H1 (cell line): ENCODE measurements around the gene ISOC1. TPM values are rescaled to one million over a fixed set of nuclear protein-coding genes. Genes with fewer than 3 reads are reported as not detected.

Experiments used
- CTCF ChIA-PET: fragments of 300-600 bp; sonication (Branson Sonifier 250); formaldehyde crosslinking; loops from one replicate; lab custom pipeline; 2021; ENCODE audit not compliant: partially characterized antibody; lab: Charles Lee
- POLR2A ChIA-PET: fragments of 300-600 bp; sonication (Branson Sonifier 250); formaldehyde crosslinking; loops from one replicate; lab custom pipeline; 2021; ENCODE audit warnings: inconsistent platforms; ENCODE audit not compliant: partially characterized antibody; lab: Charles Lee
- DNase-seq, 2 experiments: peaks; one replicate each; pipeline versions ENCODE4 v3.0.0 to v3.0.0-alpha.2; 2010 to 2022; ENCODE audit warnings: low spot score in 2 of 2, low read depth in 1 of 2, mixed read lengths in 1 of 2
- FAIRE-seq: peaks from 2 replicates; lab custom pipeline; 2011; peaks lifted over from hg19 to GRCh38; lab: Jason Lieb, UNC
- H2AFZ ChIP-seq: 2 replicates; pipeline ENCODE4 v1.8.1; 2012; ENCODE audit warnings: low read length, inconsistent platforms
- H2AK5ac ChIP-seq: 2 replicates; pipeline ENCODE4 v1.6.1; 2013; ENCODE audit warnings: low read depth, low read length
- H2BK120ac ChIP-seq: replicated peaks from 2 replicates; pipeline ENCODE3; 2013; ENCODE audit warnings: low read depth, low read length, inconsistent platforms
- H2BK12ac ChIP-seq: 2 replicates; pipeline ENCODE4 v1.6.1; 2013; ENCODE audit warnings: low read depth, low read length
- H2BK15ac ChIP-seq: 2 replicates; pipeline ENCODE4 v1.6.1; 2013; ENCODE audit warnings: low read length
- H2BK20ac ChIP-seq: 2 replicates; pipeline ENCODE4 v1.6.1; 2013; ENCODE audit warnings: low read length
- H2BK5ac ChIP-seq: 2 replicates; pipeline ENCODE4 v1.6.1; 2013; ENCODE audit warnings: low read depth, low read length
- H3K14ac ChIP-seq: 2 replicates; pipeline ENCODE4 v1.6.1; 2013; ENCODE audit warnings: inconsistent platforms; ENCODE audit not compliant: insufficient read length
- H3K18ac ChIP-seq: 2 replicates; pipeline ENCODE4 v1.6.1; 2013; ENCODE audit warnings: low read length; ENCODE audit errors: extremely low read depth
- H3K23ac ChIP-seq: 2 replicates; pipeline ENCODE4 v1.6.1; 2013; ENCODE audit warnings: inconsistent platforms; ENCODE audit not compliant: insufficient read length
- H3K23me2 ChIP-seq: 2 replicates; pipeline ENCODE4 v1.6.1; 2013; ENCODE audit warnings: low read depth, low read length
- H3K27ac ChIP-seq: 2 replicates; pipeline ENCODE4 v1.6.1; 2011; ENCODE audit warnings: low read depth, low read length, inconsistent platforms
- H3K27me3 ChIP-seq, 4 experiments: replicated peaks in 1 of 4; 1 replicate in 1 of 4; 2 replicates in 3 of 4; pipeline versions ENCODE4 v1.6.1 to v1.8.1; 2011 to 2013; ENCODE audit warnings: low read length in 3 of 4, mild to moderate bottlenecking in 3 of 4, inconsistent platforms in 2 of 4, mixed read lengths in 2 of 4, moderate library complexity in 1 of 4; ENCODE audit not compliant: control insufficient read depth in 3 of 4, insufficient read depth in 3 of 4; ENCODE audit errors: extremely low read depth in 1 of 4
- H3K36me3 ChIP-seq, 4 experiments: 2 replicates each; pipeline versions ENCODE4 v1.6.1 to v1.8.1; 2011 to 2013; ENCODE audit warnings: mild to moderate bottlenecking in 4 of 4, low read length in 3 of 4, moderate library complexity in 2 of 4, control low read depth in 1 of 4, inconsistent platforms in 1 of 4; ENCODE audit not compliant: insufficient read depth in 4 of 4, control insufficient read depth in 2 of 4
- H3K4ac ChIP-seq: replicated peaks from 2 replicates; pipeline ENCODE3; 2013; ENCODE audit warnings: low read length, low read depth, mixed read lengths, inconsistent platforms; ENCODE audit not compliant: insufficient read length
- H3K4me1 ChIP-seq, 4 experiments: replicated peaks in 1 of 4; 1 replicate in 1 of 4; 2 replicates in 3 of 4; pipeline versions ENCODE4 v1.6.1 to v1.8.1; 2011 to 2013; ENCODE audit warnings: low read length in 3 of 4, inconsistent platforms in 2 of 4, mixed read lengths in 1 of 4; ENCODE audit not compliant: insufficient read depth in 4 of 4, control insufficient read depth in 3 of 4
- H3K4me2 ChIP-seq, 2 experiments: 2 replicates each; pipeline versions ENCODE4 v1.6.1 to v1.8.1; 2011 to 2013; ENCODE audit warnings: low read depth in 2 of 2, low read length in 2 of 2, control low read depth in 1 of 2, inconsistent platforms in 1 of 2, mild to moderate bottlenecking in 1 of 2; ENCODE audit not compliant: insufficient read depth in 1 of 2
- H3K4me3 ChIP-seq, 4 experiments: fragments of 200-600, 300-600 bp in 1 of 4; sonication (generic), shearing (Covaris generic), sonication (Bioruptor Twin) in 1 of 4; 2 replicates each; pipeline versions ENCODE4 v1.5.1 to v1.8.1; 2011 to 2016; ENCODE audit warnings: low read length in 4 of 4, low read depth in 3 of 4, control low read depth in 2 of 4, inconsistent platforms in 2 of 4, mild to moderate bottlenecking in 2 of 4, mixed read lengths in 1 of 4, moderate library complexity in 1 of 4; ENCODE audit not compliant: insufficient read depth in 2 of 4; ENCODE audit errors: extremely low read depth in 1 of 4
- H3K56ac ChIP-seq: replicated peaks from 2 replicates; pipeline ENCODE3; 2013; ENCODE audit warnings: low read depth, mild to moderate bottlenecking, mixed read lengths, low read length, inconsistent platforms; ENCODE audit not compliant: insufficient read length
- H3K79me1 ChIP-seq: 2 replicates; pipeline ENCODE4 v1.6.1; 2013; ENCODE audit warnings: low read depth, low read length, control low read depth
- H3K79me2 ChIP-seq, 2 experiments: 2 replicates each; pipeline versions ENCODE4 v1.6.1 to v1.8.1; 2012 to 2013; ENCODE audit warnings: low read length in 2 of 2, mild to moderate bottlenecking in 2 of 2, inconsistent platforms in 1 of 2; ENCODE audit not compliant: insufficient read depth in 2 of 2, control insufficient read depth in 1 of 2
- H3K9ac ChIP-seq, 4 experiments: replicated peaks in 1 of 4; 1 replicate in 1 of 4; 2 replicates in 3 of 4; pipeline versions ENCODE4 v1.6.1 to v1.8.1; 2011 to 2013; ENCODE audit warnings: low read depth in 3 of 4, low read length in 3 of 4, control low read depth in 2 of 4, mild to moderate bottlenecking in 2 of 4, moderate library complexity in 2 of 4, inconsistent platforms in 1 of 4; ENCODE audit errors: extremely low read depth in 1 of 4
- H3K9me3 ChIP-seq, 2 experiments: 2 replicates each; pipeline versions ENCODE4 v1.6.1 to v1.8.1; 2012 to 2013; ENCODE audit warnings: mild to moderate bottlenecking in 2 of 2, moderate library complexity in 2 of 2, control low read depth in 1 of 2, inconsistent platforms in 1 of 2, low read depth in 1 of 2, low read length in 1 of 2, mixed read lengths in 1 of 2; ENCODE audit not compliant: insufficient read depth in 2 of 2
- H4K20me1 ChIP-seq, 2 experiments: replicated peaks in 1 of 2; 2 replicates each; pipeline versions ENCODE3 to v1.8.1; 2011 to 2013; ENCODE audit warnings: inconsistent platforms in 2 of 2, low read length in 2 of 2, mild to moderate bottlenecking in 1 of 2; ENCODE audit not compliant: insufficient read depth in 2 of 2, control insufficient read depth in 1 of 2
- H4K5ac ChIP-seq: 2 replicates; pipeline ENCODE4 v1.6.1; 2013; ENCODE audit warnings: low read length, low read depth, mixed read lengths, inconsistent platforms; ENCODE audit not compliant: insufficient read length
- H4K8ac ChIP-seq: 2 replicates; pipeline ENCODE4 v1.8.0; 2013; ENCODE audit warnings: mild to moderate bottlenecking, moderate library complexity, low read length, inconsistent platforms; ENCODE audit not compliant: insufficient read depth; ENCODE audit errors: extremely low read depth
- H4K91ac ChIP-seq: replicated peaks from 2 replicates; pipeline ENCODE3; 2013; ENCODE audit warnings: low read length, mixed read lengths, inconsistent platforms; ENCODE audit not compliant: insufficient read length
- BACH1 ChIP-seq: IDR thresholded peaks from 2 replicates; pipeline ENCODE4 v1.6.1; 2012; ENCODE audit warnings: low read length, improper control_type of control experiment
- CBX8 ChIP-seq: fragments of 300-800, 300-1000 bp; sonication (generic); IDR thresholded peaks from 2 replicates; pipeline ENCODE4 v1.7.1; 2016; ENCODE audit warnings: low read depth, low read length, borderline replicate concordance
- CHD1 ChIP-seq: IDR thresholded peaks from 2 replicates; pipeline ENCODE4 v1.6.1; 2012; ENCODE audit warnings: low read depth, low read length, improper control_type of control experiment
- CTBP2 ChIP-seq: IDR thresholded peaks from 2 replicates; pipeline ENCODE4 v1.7.0; 2011; ENCODE audit warnings: borderline replicate concordance, mild to moderate bottlenecking, moderate library complexity, mixed read lengths, low read length; ENCODE audit not compliant: insufficient read depth, insufficient read length
- JUND ChIP-seq: IDR thresholded peaks from 2 replicates; pipeline ENCODE4 v1.6.1; 2011; ENCODE audit warnings: mild to moderate bottlenecking, improper control_type of control experiment, low read length
- KDM1A ChIP-seq: fragments of 200-600, 300-600 bp; sonication (generic); IDR thresholded peaks from 2 replicates; pipeline ENCODE4 v1.7.1; 2016; ENCODE audit warnings: mild to moderate bottlenecking, low read length, borderline replicate concordance
- POLR2AphosphoS5 ChIP-seq: IDR thresholded peaks from 2 replicates; pipeline ENCODE4 v1.6.1; 2011; ENCODE audit warnings: low read depth, low read length
- SAP30 ChIP-seq: fragments of 300-600 bp; sonication (generic); IDR thresholded peaks from 2 replicates; pipeline ENCODE4 v1.7.1; 2012; ENCODE audit warnings: low read length, moderate library complexity, mild to moderate bottlenecking, inconsistent platforms; ENCODE audit not compliant: insufficient read depth, insufficient replicate concordance
- SIN3A ChIP-seq, 2 experiments: IDR thresholded peaks in 1 of 2; conservative IDR thresholded peaks in 1 of 2; 2 replicates each; pipeline ENCODE4 v1.6.1; 2011 to 2012; ENCODE audit warnings: low read length in 2 of 2, improper control_type of control experiment in 1 of 2, low read depth in 1 of 2, mild to moderate bottlenecking in 1 of 2
- SRF ChIP-seq: IDR thresholded peaks from 2 replicates; pipeline ENCODE4 v1.6.1; 2011; ENCODE audit warnings: mild to moderate bottlenecking, low read depth, low read length, moderate library complexity
- TAF1 ChIP-seq: IDR thresholded peaks from 2 replicates; pipeline ENCODE4 v1.6.1; 2011; ENCODE audit warnings: mild to moderate bottlenecking, low read depth, low read length
- TEAD4 ChIP-seq: IDR thresholded peaks from 2 replicates; pipeline ENCODE4 v1.6.1; 2012; ENCODE audit warnings: low read depth, low read length, inconsistent platforms, mixed read lengths
- WGBS, 2 experiments: shearing (Covaris generic) in 1 of 2; methylation state at CpG; one replicate each; pipeline versions ENCODE4 v1.1.6 to v1.1.7; 2013 to 2015; ENCODE audit warnings: low lambda C conversion rate in 2 of 2, mixed read lengths in 2 of 2, inconsistent platforms in 1 of 2, low coverage in 1 of 2, missing lambda C conversion rate in 1 of 2; ENCODE audit not compliant: insufficient replicate concordance in 2 of 2, insufficient coverage in 1 of 2, insufficient read length in 1 of 2; ENCODE audit errors: extremely low coverage in 1 of 2, missing lambda C conversion rate in 1 of 2; 5-methylcytosine and 5-hydroxymethylcytosine counted together
- polyA plus RNA-seq, 7 experiments: library from polyadenylated mRNA; depleted of rRNA in 3 of 7; stranded (reverse) in 5 of 7; unstranded in 2 of 7; fragments of >200 nt in 5 of 7; fragments of 200-250 nt in 2 of 7; gene quantifications; 1 replicate in 5 of 7; 2 replicates in 1 of 7; 4 replicates in 1 of 7; pipeline versions ENCODE4 v1.2.1 to v1.2.3, GENCODE V29; 2011 to 2013; ENCODE audit warnings: missing spikeins in 2 of 7, mixed read lengths in 2 of 7
- total RNA-seq: library from RNA; stranded (reverse); fragmentation: NEBNext Ultra II Directional; extraction: Animal tissue kit (Norgen Biotek cat#: 25700); gene quantifications from 2 replicates; pipeline ENCODE4 v1.2.1, GENCODE V29; 2021

The ISOC1 gene
- total and polyA plus RNA-seq, 2 of the 8 experiments (the other 6 are each of a cell fraction or from before 2014, with no cell fraction given), result 27.7 to 34.9 TPM

- Histone ChIP-seq H3K4me3 (no peak overlapping the region), H2BK15ac (no peak overlapping the region), H4K5ac (no peak overlapping the region), H2BK5ac (no peak overlapping the region), H4K91ac (no peak overlapping the region), H2AFZ (no peak overlapping the region), H3K56ac (no peak overlapping the region), H3K4me2 (no peak overlapping the region), H3K14ac (no peak overlapping the region), H4K20me1 (no peaks in the 10 kb centered on the region), H2BK20ac (no peak overlapping the region), H3K9ac (no peak overlapping the region), H3K27ac (no peak overlapping the region), H2BK12ac (no peak overlapping the region), H2AK5ac (no peak overlapping the region), H3K18ac (no peak overlapping the region), H3K9me3 (no peaks in the 10 kb centered on the region), H3K36me3 (no peaks in the 10 kb centered on the region), H3K79me2 (no peaks in the 10 kb centered on the region), H2BK120ac (no peak overlapping the region), H4K8ac (no peak overlapping the region), H3K23ac (no peak overlapping the region), H3K79me1 (no peaks in the 10 kb centered on the region), H3K4me1 (no peaks in the 10 kb centered on the region), H3K23me2 (no peaks in the 10 kb centered on the region), H3K27me3 (no peaks in the 10 kb centered on the region), H3K4ac (no peak overlapping the region)
- CTCF ChIA-PET, result interaction anchor here (1.2 to 5.8 kb wide), 2 partner anchors 186 to 228 kb away, joined by 3 to 43 read pairs; no protein-coding TSS in a partner anchor
- POLR2A ChIA-PET, result no interaction called here
- FAIRE-seq (no peak), DNase-seq (no peak)
- no peak for TF ChIP-seq BACH1
- no peak for TF ChIP-seq SRF
- TF ChIP-seq KDM1A, result no peak
- TF ChIP-seq TEAD4, result no peak
- TF ChIP-seq SIN3A (conservative IDR thresholded peaks at IDR 0.05 in 1 of 2, IDR thresholded peaks at IDR 0.05 in 1 of 2; ENCODE audit: low read depth in 1 of 2, low read length in 2 of 2), result no peak
- TF ChIP-seq CTBP2, result no peak
- no peak for TF ChIP-seq SAP30
- no peak for TF ChIP-seq POLR2AphosphoS5
- no peak for TF ChIP-seq JUND
- no peak for TF ChIP-seq CBX8
- no peak for TF ChIP-seq TAF1
- no peak for TF ChIP-seq CHD1
- 86% methylated on average over 1 of the region's 1 CpG; no CpG with 5 or more reads in 1 of the 2 experiments for WGBS, 2 experiments
These were observed 39.0 kb downstream of the ISOC1 start for GRCh38 chr5:129133553-129133952.
